ENCODE results near the gene ICAM3. TPM values are rescaled to one million over a fixed set of nuclear protein-coding genes. Genes with fewer than 3 reads are reported as not detected.

The ICAM3 gene
- total and polyA plus RNA-seq, 2 donors, result 3.8 to 9.7 TPM

GRCh38 chr19:10318807-10319682, 20.4 kb downstream of the ICAM3 start:
- 94% methylated on average over 13 of the region's 13 CpGs for WGBS
- Histone ChIP-seq H3K27ac (ENCODE audit: low read depth) (no peak overlapping the region), H3K4me3 (ENCODE audit: low read depth, low read length) (no peak overlapping the region), H3K4me1 (ENCODE audit: insufficient read depth) (no peaks in the 10 kb centered on the region), H3K36me3 (ENCODE audit: insufficient read depth) (peaks cover 5% of the 10 kb centered on the region)
- no peak for DNase-seq (ENCODE audit: extremely low spot score)

- Histone ChIP-seq H3K4me3 (ENCODE audit: low read depth, low read length) (no peak overlapping the region), H3K4me1 (ENCODE audit: insufficient read depth) (no peaks in the 10 kb centered on the region), H3K27ac (ENCODE audit: low read depth) (no peak overlapping the region), H3K36me3 (ENCODE audit: insufficient read depth) (peaks cover 5% of the 10 kb centered on the region)
- no peak for DNase-seq (ENCODE audit: extremely low spot score)
- WGBS, result 95% methylated on average over 15 of the region's 15 CpGs
Observed at GRCh38 chr19:10317857-10318462, 21.5 kb downstream of the ICAM3 start.

GRCh38 chr19:10317045-10317856, 22.2 kb downstream of the ICAM3 start:
- H3K36me3 ChIP-seq (ENCODE audit: insufficient read depth), result peaks cover 5% of the 10 kb centered on the region
- H3K27ac ChIP-seq (ENCODE audit: low read depth), result no peak overlapping the region
- 82% methylated on average over 29 of the region's 29 CpGs for WGBS
- H3K4me1 ChIP-seq (ENCODE audit: insufficient read depth), result no peaks in the 10 kb centered on the region
- no peak for DNase-seq (ENCODE audit: extremely low spot score)
- no peak overlapping the region for H3K4me3 ChIP-seq (ENCODE audit: low read depth, low read length)

- Histone ChIP-seq H3K4me1 (ENCODE audit: insufficient read depth) (no peaks in the 10 kb centered on the region), H3K27ac (ENCODE audit: low read depth) (no peak overlapping the region), H3K36me3 (ENCODE audit: insufficient read depth) (peaks cover 4% of the 10 kb centered on the region), H3K4me3 (ENCODE audit: low read depth, low read length) (no peak overlapping the region)
- WGBS, result 63% methylated on average over 19 of the region's 19 CpGs
- no peak for DNase-seq (ENCODE audit: extremely low spot score)
Observed at GRCh38 chr19:10316229-10317044, 23.0 kb downstream of the ICAM3 start.

DNA sequence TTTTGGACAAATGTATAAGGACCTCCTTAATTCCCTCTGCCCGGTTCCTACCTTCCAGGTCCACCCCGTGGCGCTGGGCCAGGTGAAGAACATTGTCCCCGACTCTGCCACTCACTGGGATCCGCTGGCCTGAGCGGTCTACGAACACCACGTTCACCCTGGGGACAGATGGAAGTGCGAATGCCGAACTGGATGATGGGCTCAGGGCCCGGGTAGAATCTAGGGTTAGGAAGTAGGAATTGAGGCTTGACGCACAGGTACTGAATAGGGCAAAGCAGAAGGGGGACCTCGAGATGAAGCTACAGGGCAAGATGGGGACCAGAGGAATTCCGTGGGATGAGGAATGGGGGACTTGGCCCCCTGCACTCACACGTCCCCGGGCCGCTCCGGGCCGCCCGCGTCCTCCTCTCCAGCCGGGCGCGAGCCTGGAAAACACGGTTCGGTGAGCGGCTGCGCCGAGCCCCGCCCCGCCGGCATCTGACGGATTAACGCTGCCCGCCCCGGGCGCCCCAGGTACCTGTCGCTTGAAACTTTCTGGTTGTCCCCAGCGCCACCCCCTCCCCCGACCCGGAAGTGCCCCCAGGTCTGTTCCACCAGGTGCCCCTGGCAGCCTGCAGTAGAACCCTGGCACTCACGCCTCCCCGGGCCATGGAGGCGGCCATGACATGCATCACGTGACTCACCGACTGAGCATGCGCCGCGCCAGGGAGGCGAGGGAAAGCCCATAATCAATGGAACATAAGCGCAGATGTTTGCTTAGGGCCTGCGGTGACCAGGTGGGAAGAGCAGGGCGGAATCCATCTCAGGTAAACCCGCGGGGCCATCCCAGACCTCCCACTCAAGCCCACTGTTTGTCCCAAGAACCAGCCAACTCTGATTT, 23.8 kb downstream of the ICAM3 start, which contains the start of gene FDX2:
FDX2 (minus strand) TSS at position 681 of the 880 bp plus-strand sequence; CDS start at position 662, 19 bp downstream.
- H3K36me3 ChIP-seq (ENCODE audit: insufficient read depth), result peaks cover under 1% of the 10 kb centered on the region
- peak; percentile 57 for DNase-seq (ENCODE audit: extremely low spot score)
- WGBS, result under 1% methylated on average over 55 of the region's 55 CpGs
- H3K4me1 ChIP-seq (ENCODE audit: insufficient read depth), result no peaks in the 10 kb centered on the region
- peak within 1 kb of the TSS; percentile 82 for H3K4me3 ChIP-seq (ENCODE audit: low read depth, low read length)
- H3K27ac ChIP-seq (ENCODE audit: low read depth), result no peak within 1 kb of the TSS

- 93% methylated on average over 24 of the region's 24 CpGs for WGBS
- no peak for DNase-seq (ENCODE audit: extremely low spot score)
- Histone ChIP-seq H3K36me3 (ENCODE audit: insufficient read depth) (no peaks in the 10 kb centered on the region), H3K4me3 (ENCODE audit: low read depth, low read length) (no peak within 1 kb of the TSS), H3K27ac (ENCODE audit: low read depth) (no peak within 1 kb of the TSS), H3K4me1 (ENCODE audit: insufficient read depth) (no peaks in the 10 kb centered on the region)
Observed at GRCh38 chr19:10309423-10309822, 30.0 kb downstream of the ICAM3 start, which contains the start of gene ZGLP1. Gene ZGLP1, minus strand, starts transcription at chr19:10309815.

DNA sequence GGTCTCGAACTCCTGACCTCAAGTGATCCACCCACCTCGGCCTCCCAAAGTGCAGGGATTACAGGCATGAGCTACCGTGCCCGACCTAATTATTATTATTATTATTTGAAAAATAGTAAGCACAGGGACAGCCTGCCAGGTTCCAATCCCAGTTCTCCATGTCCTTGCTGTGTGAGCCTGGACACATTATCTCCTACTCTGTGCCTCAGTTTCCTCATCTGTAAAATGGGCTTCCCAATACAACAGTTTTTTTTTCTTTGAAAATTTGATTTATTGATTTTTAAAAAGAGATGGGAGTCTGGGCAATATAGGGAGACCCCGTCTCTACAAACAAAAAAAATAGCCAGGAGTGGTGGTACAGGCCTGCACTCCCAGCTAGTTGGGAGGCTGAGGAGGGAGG, 33.1 kb downstream of the ICAM3 start:
- no peak for DNase-seq (ENCODE audit: extremely low spot score)
- 92% methylated on average over 5 of the region's 5 CpGs for WGBS
- no peak overlapping the region for H3K4me3 ChIP-seq (ENCODE audit: low read depth, low read length)
- H3K27ac ChIP-seq (ENCODE audit: low read depth), result no peak overlapping the region
- H3K4me1 ChIP-seq (ENCODE audit: insufficient read depth), result no peaks in the 10 kb centered on the region
- no peaks in the 10 kb centered on the region for H3K36me3 ChIP-seq (ENCODE audit: insufficient read depth)

DNA sequence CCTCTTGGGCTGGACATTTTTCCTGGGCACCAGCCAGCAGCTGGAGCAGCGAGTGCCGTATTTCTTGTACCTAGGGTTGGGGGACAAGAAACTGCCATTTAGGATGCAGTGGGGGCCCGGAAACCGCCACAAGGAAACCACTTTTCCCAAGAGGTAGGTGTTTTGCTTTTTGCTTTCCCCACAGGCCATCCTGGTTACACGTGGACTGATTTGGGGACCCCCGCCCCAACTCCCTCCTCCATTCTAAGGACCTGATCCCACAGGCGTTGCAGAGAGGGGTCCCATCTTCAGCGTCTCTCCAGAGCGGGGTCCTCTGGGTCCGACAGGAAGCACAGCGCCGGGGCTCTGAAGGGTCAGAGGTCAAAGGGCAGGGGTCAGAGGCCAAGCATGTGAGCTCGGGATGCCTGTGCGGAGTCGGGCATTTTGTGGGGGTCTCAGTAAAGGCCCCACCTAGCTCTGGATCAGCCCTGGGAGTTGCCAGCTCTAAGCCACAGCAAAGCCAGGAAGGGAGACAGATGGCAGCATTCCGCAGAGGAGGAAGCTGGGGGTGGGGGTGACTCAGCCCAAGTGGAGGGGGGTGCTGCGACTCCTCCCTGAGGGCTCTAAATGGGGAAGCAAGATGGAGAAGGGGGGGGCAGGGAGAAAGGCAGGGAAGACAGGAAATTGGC, 34.2 kb downstream of the ICAM3 start:
- H3K36me3 ChIP-seq (ENCODE audit: insufficient read depth), result no peaks in the 10 kb centered on the region
- no peak for DNase-seq (ENCODE audit: extremely low spot score)
- 79% methylated on average over 17 of the region's 17 CpGs for WGBS
- no peaks in the 10 kb centered on the region for H3K4me1 ChIP-seq (ENCODE audit: insufficient read depth)
- no peak overlapping the region for H3K4me3 ChIP-seq (ENCODE audit: low read depth, low read length)
- no peak overlapping the region for H3K27ac ChIP-seq (ENCODE audit: low read depth)

- no peak for DNase-seq (ENCODE audit: extremely low spot score)
- no peak overlapping the region for H3K27ac ChIP-seq (ENCODE audit: low read depth)
Observed at GRCh38 chr19:10299545-10300458, 39.6 kb downstream of the ICAM3 start.

GRCh38 chr19:10295847-10296591, 43.4 kb downstream of the ICAM3 start:
- Histone ChIP-seq H3K4me1 (ENCODE audit: insufficient read depth) (no peaks in the 10 kb centered on the region), H3K27ac (ENCODE audit: low read depth) (no peak overlapping the region), H3K4me3 (ENCODE audit: low read depth, low read length) (no peak overlapping the region), H3K36me3 (ENCODE audit: insufficient read depth) (no peaks in the 10 kb centered on the region)
- DNase-seq (ENCODE audit: extremely low spot score), result no peak
- 3% methylated on average over 58 of the region's 58 CpGs for WGBS

More at GRCh38 chr19:10299545-10300458, 39.6 kb downstream of the ICAM3 start:
- no peaks in the 10 kb centered on the region for H3K4me1 ChIP-seq (ENCODE audit: insufficient read depth)
- no peak overlapping the region for H3K4me3 ChIP-seq (ENCODE audit: low read depth, low read length)
- no peaks in the 10 kb centered on the region for H3K36me3 ChIP-seq (ENCODE audit: insufficient read depth)
- WGBS, result 43% methylated on average over 14 of the region's 14 CpGs

Data from urinary bladder (tissue), 4 donors.